Mononuclear cell (primary cell): ENCODE results near the gene SRRM1. TPM values are rescaled to one million over a fixed set of nuclear protein-coding genes. Genes with fewer than 3 reads are reported as not detected.
"Not testable (repeated sequence)": the region's sequence is repeated elsewhere in the genome, so short reads cannot be mapped to it uniquely, and the experiment has no call there.

Experiments used
- H3K27me3 ChIP-seq: 2 replicates; pipeline ENCODE4 v1.6.0; 2011; ENCODE audit warnings: low read length, control low read depth; ENCODE audit not compliant: insufficient read depth
- H3K4me1 ChIP-seq: 2 replicates; pipeline ENCODE4 v1.5.1; 2011; ENCODE audit warnings: mild to moderate bottlenecking, low read length, control low read depth; ENCODE audit not compliant: insufficient read depth
- H3K4me3 ChIP-seq: 2 replicates; pipeline ENCODE4 v1.5.1; 2011; ENCODE audit warnings: mild to moderate bottlenecking, low read length, moderate library complexity
- H3K9me3 ChIP-seq: 2 replicates; pipeline ENCODE4 v1.5.1; 2011; ENCODE audit warnings: low read depth, mild to moderate bottlenecking, control low read depth, low read length
- total RNA-seq: library from RNA; depleted of rRNA; stranded (reverse); fragments of >200 nt; gene quantifications from one replicate; pipeline ENCODE4 v1.2.3, GENCODE V29; 2012

The SRRM1 gene
- total RNA-seq, 1 donor: 193 TPM

- no peaks in the 10 kb centered on the region for H3K4me1 ChIP-seq
- no peaks in the 10 kb centered on the region for H3K9me3 ChIP-seq
- H3K27me3 ChIP-seq: no peaks in the 10 kb centered on the region
- H3K4me3 ChIP-seq: no peak overlapping the region
Observed at GRCh38 chr1:24664507-24665033, 21.5 kb downstream of the SRRM1 start.

GRCh38 chr1:24666794-24667193, 23.7 kb downstream of the SRRM1 start:
- Histone ChIP-seq H3K4me3 (no peak overlapping the region), H3K9me3 (no peaks in the 10 kb centered on the region), H3K27me3 (no peaks in the 10 kb centered on the region), H3K4me1 (no peaks in the 10 kb centered on the region)

- not testable (repeated sequence) for H3K4me3 ChIP-seq, H3K9me3 ChIP-seq, H3K27me3 ChIP-seq, H3K4me1 ChIP-seq
Observed at GRCh38 chr1:24671372-24671771, 28.3 kb downstream of the SRRM1 start.

GRCh38 chr1:24672686-24673085, 29.6 kb downstream of the SRRM1 start:
- H3K9me3 ChIP-seq, H3K4me3 ChIP-seq, H3K4me1 ChIP-seq, H3K27me3 ChIP-seq: not testable (repeated sequence)

- no peak overlapping the region for H3K4me3 ChIP-seq
- no peaks in the 10 kb centered on the region for H3K27me3 ChIP-seq
- no peaks in the 10 kb centered on the region for H3K4me1 ChIP-seq
- H3K9me3 ChIP-seq: no peaks in the 10 kb centered on the region
Observed at GRCh38 chr1:24673341-24673740, 30.2 kb downstream of the SRRM1 start.

- H3K4me1 ChIP-seq, H3K4me3 ChIP-seq, H3K9me3 ChIP-seq: not testable (repeated sequence)
Observed at GRCh38 chr1:24678421-24678820, 35.3 kb downstream of the SRRM1 start.

GRCh38 chr1:24679725-24680124, 36.6 kb downstream of the SRRM1 start:
- Histone ChIP-seq H3K4me3 (no peak overlapping the region), H3K9me3 (no peaks in the 10 kb centered on the region), H3K4me1 (no peaks in the 10 kb centered on the region), H3K27me3 (no peaks in the 10 kb centered on the region)

More at GRCh38 chr1:24678421-24678820, 35.3 kb downstream of the SRRM1 start:
- not testable (repeated sequence) for H3K27me3 ChIP-seq

GRCh38 chr1:24683713-24684162, 40.6 kb downstream of the SRRM1 start:
- H3K27me3 ChIP-seq: no peaks in the 10 kb centered on the region

GRCh38 chr1:24688033-24688432, 44.9 kb downstream of the SRRM1 start:
- no peaks in the 10 kb centered on the region for H3K9me3 ChIP-seq
- H3K4me3 ChIP-seq: no peak overlapping the region
- H3K27me3 ChIP-seq: no peaks in the 10 kb centered on the region
- H3K4me1 ChIP-seq: no peaks in the 10 kb centered on the region

More at GRCh38 chr1:24683713-24684162, 40.6 kb downstream of the SRRM1 start:
- Histone ChIP-seq H3K4me1 (no peaks in the 10 kb centered on the region), H3K9me3 (no peaks in the 10 kb centered on the region), H3K4me3 (no peak overlapping the region)

- H3K9me3 ChIP-seq: no peaks in the 10 kb centered on the region
- peaks cover 3% of the 10 kb centered on the region for H3K4me1 ChIP-seq
- no peaks in the 10 kb centered on the region for H3K27me3 ChIP-seq
- no peak overlapping the region for H3K4me3 ChIP-seq
Observed at GRCh38 chr1:24688621-24689195, 45.6 kb downstream of the SRRM1 start.

GRCh38 chr1:24691051-24691450, 47.9 kb downstream of the SRRM1 start:
- H3K27me3 ChIP-seq: no peaks in the 10 kb centered on the region
- no peak overlapping the region for H3K4me3 ChIP-seq
- H3K4me1 ChIP-seq: peaks cover 26% of the 10 kb centered on the region
- no peaks in the 10 kb centered on the region for H3K9me3 ChIP-seq

- Histone ChIP-seq H3K4me1 (peaks cover 31% of the 10 kb centered on the region), H3K27me3 (no peaks in the 10 kb centered on the region), H3K4me3 (no peak overlapping the region), H3K9me3 (no peaks in the 10 kb centered on the region)
Observed at GRCh38 chr1:24692351-24692980, 49.4 kb downstream of the SRRM1 start.

- H3K27me3 ChIP-seq: no peaks in the 10 kb centered on the region
- no peaks in the 10 kb centered on the region for H3K9me3 ChIP-seq
- H3K4me1 ChIP-seq: peaks cover 31% of the 10 kb centered on the region
- no peak overlapping the region for H3K4me3 ChIP-seq
Observed at GRCh38 chr1:24693827-24694379, 50.8 kb downstream of the SRRM1 start.

GRCh38 chr1:24694380-24694843, 51.3 kb downstream of the SRRM1 start:
- Histone ChIP-seq H3K4me3 (no peak overlapping the region), H3K4me1 (peaks cover 31% of the 10 kb centered on the region), H3K9me3 (no peaks in the 10 kb centered on the region), H3K27me3 (no peaks in the 10 kb centered on the region)

- Histone ChIP-seq H3K9me3 (no peaks in the 10 kb centered on the region), H3K4me3 (no peak overlapping the region), H3K4me1 (peaks cover 31% of the 10 kb centered on the region), H3K27me3 (no peaks in the 10 kb centered on the region)
Observed at GRCh38 chr1:24695202-24695974, 52.3 kb downstream of the SRRM1 start.
